AG20443 (cell line): Measurements from ENCODE around the gene ZYG11B.
"Not testable (repeated sequence)": the region's sequence is repeated elsewhere in the genome, so short reads cannot be mapped to it uniquely, and the experiment has no call there.

Experiments used
- DNase-seq: peaks from one replicate; pipeline ENCODE4 v3.0.0; 2012; ENCODE audit warnings: low spot score, mixed read lengths

The ZYG11B gene

GRCh38 chr1:52726265-52727113 is at the start of gene ZYG11B:
Gene ZYG11B, plus strand, starts transcription at chr1:52726453. Its CDS starts 201 bp downstream, at chr1:52726654.
- DNase-seq = peak; percentile 100

DNA sequence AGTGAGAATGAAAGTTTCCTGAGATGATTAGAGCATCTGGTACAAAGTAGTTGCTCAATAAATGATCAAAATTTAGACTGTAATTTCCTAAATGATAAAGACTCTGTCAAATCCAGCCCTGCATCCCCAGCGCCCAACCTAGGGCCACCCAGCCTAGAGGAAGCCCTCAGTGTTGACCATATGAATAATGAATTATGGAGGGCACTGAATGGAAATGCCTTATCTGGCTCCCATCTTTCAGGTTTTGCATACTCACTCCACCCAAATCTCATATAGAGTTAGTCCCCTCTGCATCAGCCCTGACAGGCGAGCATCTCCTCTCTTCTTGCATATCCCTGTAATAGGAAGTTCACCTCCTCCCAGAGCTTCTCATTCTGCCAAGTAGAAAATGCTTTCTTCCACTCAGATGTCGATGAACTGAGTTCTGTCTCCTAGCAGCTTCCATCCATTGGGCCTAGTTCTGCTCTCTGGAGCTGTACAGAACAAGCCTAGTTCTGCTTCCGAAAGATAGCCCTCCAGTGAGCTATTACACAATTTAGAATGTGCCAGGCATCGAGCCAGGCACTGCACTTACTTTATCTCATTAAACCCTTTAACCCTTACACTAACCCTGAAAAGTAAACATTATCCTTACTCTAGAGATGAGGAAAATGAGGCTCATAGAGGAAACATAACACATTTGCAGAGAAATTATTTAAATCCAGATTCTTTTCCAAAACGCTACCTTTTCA is 49.0 kb upstream of the ZYG11B start:
- no peak for DNase-seq

DNA sequence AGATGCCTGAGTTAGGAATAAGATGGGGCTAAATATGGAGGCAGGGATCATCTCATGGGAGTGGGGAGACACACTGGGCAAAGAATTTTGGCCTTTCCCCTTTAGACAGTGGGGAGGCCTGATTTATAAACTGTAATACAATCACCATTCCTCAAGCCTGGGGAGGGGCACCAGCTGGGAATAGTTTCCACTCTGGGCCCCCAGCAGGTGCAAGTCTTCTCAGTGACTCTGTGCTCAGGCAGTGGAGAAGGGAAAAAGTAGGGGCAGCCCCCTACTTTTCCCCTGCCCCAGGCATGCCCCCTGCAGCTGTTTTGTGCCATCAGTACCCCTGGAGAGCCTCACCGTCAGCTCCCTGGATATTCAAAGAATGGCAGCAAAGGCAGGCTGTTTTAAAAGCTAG is 47.2 kb upstream of the ZYG11B start:
- DNase-seq = no peak

- no peak for DNase-seq
Observed at GRCh38 chr1:52679498-52679897, 46.8 kb upstream of the ZYG11B start.

DNA sequence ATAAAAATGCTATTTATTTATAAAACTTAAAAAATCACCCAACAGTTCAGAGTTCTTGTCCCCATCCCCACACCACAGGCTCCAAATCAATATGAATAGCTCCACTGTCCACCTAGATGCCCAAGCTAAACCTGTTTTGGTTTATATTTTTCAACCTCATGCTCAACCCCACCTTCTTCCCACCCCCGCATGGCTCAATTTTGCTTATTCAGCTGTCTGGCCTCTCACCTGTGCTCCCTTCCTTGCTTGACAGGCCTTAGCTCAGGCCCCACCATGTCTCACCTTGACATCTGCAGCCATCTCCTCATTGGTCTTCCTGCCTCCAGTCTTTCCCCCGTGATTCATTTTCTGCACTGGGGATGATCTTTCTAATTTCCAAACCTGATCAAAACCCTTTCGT is 45.9 kb upstream of the ZYG11B start:
- no peak for DNase-seq

- no peak for DNase-seq
Observed at GRCh38 chr1:52681136-52681535, 45.1 kb upstream of the ZYG11B start.

GRCh38 chr1:52683367-52683940 is 42.8 kb upstream of the ZYG11B start:
- DNase-seq = no peak

GRCh38 chr1:52684545-52684944 is 41.7 kb upstream of the ZYG11B start:
- no peak for DNase-seq

GRCh38 chr1:52686261-52686751 is 39.9 kb upstream of the ZYG11B start:
- peak; percentile 80 for DNase-seq

DNA sequence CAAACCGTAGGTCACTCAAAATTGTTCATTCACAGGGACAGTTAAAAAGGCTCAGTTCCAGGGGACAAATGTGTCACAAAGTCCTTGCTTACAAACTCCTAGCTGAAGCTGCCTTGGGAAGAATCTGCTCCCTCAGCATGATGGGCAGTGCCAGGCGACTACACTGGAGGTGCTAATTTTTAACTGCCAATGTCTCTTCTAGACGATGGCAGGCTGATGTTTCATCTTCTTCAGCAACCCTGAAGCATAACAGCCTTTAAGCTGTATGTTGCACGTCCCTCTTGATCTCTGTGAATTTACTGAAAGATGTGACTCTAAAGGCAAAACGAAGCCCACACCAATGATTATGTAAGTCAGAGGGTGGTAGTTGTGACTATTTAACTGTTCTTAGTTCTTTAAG is 39.4 kb upstream of the ZYG11B start:
- no peak for DNase-seq

DNA sequence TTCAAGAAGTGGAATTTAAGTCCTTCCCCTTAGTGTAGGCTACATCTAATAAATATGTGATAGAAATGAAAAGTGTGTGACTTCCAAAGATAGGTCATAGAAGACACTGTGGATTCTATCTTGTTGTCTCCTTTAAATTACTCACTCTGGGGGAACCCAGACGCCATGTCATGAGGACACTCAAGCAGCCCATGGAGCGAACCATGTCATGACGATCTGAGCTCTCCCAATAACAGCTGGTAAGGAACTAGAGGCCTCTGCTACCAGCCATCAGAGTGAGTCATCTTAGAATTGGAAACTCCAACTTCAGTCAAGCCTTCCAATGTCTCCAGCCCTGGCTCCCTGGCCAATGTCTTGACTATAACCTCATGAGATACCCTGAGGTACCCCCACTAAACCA is 34.4 kb upstream of the ZYG11B start:
- DNase-seq = no peak

DNA sequence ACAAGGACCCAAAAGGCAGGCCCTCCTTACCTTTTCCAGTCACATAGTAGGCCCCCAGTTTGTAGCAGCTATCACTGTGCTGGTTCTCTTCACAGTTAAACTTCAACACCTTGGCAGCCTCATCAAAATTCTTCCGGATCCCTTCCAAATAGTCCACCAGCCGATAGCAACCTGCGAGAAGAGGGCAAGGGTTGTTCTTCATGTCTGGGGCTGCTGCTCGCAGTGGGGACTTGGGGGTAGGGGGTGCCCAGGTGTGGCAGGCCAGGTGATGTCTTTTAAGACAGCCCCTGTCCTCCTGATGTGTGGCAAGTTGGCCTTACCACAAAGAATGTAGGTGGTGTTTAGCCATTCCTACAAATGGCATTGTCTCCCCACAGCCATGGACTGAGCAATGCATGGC is 33.6 kb upstream of the ZYG11B start:
- DNase-seq = no peak

- DNase-seq = not testable (repeated sequence)
Observed at GRCh38 chr1:52693351-52693750, 32.9 kb upstream of the ZYG11B start.

DNA sequence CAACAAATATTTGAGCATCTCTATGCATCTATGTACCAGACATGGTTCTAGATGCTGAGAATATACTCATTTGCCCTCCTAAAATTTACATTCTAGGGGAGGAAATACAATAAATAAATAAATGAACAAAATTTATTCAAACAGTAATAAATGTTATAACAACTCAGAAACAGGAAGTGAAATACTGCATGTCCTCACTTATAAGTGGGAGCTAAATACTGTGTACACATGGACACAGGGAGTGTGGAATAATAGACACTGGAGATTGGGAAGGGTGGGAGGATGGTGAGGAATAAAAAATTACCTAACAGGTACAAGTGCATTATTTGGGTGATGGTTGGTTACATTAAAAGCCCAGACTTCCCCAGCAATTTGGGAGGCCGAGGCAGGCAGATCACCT is 32.4 kb upstream of the ZYG11B start:
- DNase-seq = no peak

DNA sequence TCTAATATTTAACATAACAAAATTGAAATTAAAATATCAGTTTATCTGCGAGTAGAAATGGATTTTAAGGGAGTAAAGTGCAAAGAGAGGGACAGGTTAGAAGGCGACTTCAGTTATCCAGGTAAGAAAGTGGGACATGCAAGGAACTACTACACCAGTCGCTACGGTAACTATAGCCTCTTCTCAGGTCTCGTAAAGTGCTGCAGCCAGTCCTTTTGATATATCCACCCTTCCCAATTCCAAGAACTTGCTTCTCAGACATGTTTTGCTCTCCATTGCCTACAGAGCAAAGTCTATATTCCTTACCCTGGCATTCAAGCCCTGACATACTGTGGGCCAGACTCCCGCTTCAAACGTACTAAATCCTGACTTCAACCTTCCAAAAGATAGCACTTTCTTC is 30.6 kb upstream of the ZYG11B start:
- no peak for DNase-seq

DNA sequence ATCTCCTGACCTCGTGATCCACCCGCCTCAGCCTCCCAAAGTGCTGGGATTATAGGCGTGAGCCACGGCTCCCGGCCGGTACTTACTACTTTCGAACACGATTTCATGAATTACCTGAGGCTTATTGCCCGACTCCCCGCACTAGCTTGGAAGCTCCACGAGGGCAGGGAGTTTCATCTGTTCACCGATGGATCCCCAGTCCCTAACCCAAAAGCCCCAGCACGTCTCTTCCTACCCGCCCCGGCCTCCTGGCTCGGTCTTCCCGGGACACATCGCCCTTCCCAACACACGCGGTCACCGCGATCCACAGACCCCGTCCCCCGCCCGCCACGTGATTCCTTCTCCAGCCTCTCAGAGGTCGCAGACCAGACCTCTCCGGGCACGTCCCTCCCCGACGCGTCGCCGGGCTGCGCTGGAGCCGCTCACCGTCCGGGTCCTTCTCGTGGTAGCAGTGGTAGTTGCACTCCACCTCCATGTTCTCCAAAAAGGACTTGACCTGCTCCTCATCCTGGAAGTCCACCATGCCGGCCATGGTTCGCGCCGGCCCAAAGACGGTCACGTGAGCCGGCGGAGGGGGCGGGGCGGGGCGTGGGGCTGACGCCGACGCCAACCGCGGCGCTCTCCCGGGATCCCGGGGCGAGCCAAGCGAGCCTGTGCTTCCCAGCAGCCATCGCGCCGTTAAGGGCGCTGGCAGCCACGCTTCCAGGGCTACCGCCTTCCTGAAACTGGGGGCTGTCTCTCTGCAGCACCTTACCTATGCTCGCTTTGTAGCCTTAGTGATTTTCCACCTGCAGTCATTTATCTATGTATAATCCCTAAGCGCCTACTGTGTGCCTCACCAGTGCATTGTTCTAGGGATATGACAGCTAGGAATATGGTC is 28.2 kb upstream of the ZYG11B start, which contains the start of gene COA7:
Gene COA7, minus strand, starts transcription at position 553 of the 880 bp plus-strand sequence. Its CDS starts 21 bp downstream, at position 532.
- DNase-seq = peak; percentile 95

DNA sequence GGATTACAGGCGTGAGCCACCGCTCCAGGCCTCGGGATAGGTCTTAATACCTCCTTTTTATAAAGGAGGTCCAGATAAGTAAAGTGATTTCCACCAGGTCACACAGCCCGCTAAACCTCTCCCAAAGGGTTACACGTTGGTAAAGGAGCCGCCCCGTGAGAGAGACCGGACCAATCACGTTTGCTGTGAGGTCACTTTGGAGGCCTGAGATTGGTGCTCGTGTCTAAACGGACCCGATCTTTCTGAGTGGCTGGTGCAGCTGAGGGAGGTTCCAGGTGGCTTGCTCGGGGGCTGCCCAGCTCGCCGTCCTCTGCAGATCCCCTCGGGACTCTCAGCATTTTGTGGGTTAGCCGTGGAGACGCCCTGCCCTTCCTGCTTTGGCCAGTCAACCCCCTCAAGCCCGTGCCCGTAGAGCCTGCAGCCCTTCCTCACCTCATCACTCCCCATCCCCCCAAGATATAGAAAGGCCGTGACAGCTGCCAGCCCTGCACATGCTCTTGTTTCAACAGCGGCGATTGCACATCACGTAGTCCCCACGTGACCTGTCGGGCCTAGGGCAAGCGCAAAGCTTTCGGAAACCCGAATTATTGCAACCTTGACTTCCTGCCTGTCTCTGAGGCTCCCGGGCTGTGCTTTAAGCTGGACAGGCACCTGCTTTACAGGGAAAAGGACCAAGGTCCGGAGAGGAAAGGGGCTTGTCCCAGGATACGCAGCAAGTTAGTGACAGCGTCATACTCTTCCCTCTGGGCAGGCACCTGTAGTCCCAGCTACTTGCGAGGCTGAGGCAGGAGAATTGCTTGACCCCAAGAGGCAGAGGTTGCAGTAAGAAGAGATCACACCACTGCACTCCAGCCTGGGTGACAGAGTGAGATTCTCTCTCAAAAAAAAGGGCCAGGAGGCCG is 23.1 kb upstream of the ZYG11B start:
- peak; percentile 89 for DNase-seq

- DNase-seq = no peak
Observed at GRCh38 chr1:52706136-52706670, 20.1 kb upstream of the ZYG11B start.

GRCh38 chr1:52706941-52707926 is 19.0 kb upstream of the ZYG11B start:
- DNase-seq = no peak
